ENCODE results near the gene ZNF22. TPM values are rescaled to one million over a fixed set of nuclear protein-coding genes. Genes with fewer than 3 reads are reported as not detected.

The ZNF22 gene
- total and polyA plus RNA-seq, 2 donors = 17.1 to 44.4 TPM

DNA sequence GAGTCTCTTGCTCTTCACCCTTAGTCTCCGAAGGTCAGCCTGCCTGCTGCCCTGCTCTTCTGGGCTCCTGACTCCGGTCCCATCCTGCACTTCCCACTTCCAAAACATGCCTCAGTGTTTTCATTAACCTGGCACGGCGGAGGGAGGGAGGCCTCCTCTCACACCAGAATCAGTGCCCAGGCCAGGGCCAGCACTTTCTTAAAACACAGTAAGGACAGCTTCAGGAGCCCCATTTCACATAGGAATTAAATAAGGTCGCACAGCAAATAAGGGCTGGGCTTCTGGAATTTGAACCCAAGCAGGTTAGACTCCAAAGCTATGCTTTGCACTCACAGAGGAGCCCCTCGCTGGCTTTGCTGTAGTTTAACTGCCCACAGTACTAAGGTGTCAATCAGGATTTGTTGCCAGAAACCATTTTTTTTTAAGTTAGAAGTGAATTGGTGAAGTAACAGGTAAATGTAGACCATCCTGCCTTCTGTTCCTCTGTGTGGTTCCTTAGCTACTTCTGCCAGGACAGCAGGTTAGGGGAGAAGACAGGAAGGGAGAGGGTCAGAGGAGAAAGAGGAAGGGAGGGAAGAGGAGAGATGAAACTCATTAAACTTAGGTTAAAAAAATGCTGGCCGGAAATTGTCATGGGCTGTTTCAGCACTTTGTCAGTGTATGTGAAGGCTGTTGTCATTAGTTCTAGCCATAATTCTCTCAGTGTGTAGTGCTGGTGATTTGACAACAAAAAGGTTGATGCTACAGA, 40.1 kb upstream of the ZNF22 start:
- Histone ChIP-seq H3K36me3 (ENCODE audit: insufficient read depth) (no peaks in the 10 kb centered on the region), H3K4me3 (ENCODE audit: low read depth, low read length) (peak overlapping the region; percentile 69), H3K27ac (ENCODE audit: low read depth) (no peak overlapping the region), H3K4me1 (ENCODE audit: insufficient read depth) (peaks cover 3% of the 10 kb centered on the region)
- DNase-seq (ENCODE audit: extremely low spot score) = no peak
- 82% methylated on average over 7 of the region's 7 CpGs for WGBS

DNA sequence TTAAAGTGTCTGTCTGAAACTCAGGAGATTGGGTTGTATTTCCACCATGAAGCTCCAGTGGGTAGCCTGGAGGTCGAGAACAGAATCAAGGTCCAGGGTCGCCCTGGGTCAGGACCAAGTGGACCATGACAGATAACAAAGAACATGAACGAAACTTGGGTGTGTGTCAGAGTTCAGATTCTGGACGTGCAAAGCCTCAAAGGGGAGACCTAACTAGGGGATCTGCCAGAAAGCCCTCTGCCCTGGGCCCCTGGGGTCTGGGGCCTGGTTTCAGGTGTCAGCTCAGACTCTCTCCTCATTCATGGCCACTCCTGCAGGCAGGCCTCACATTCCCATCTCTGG, 39.5 kb upstream of the ZNF22 start:
- no peak overlapping the region for H3K4me3 ChIP-seq (ENCODE audit: low read depth, low read length)
- no peak overlapping the region for H3K27ac ChIP-seq (ENCODE audit: low read depth)
- whole genome bisulfite sequencing = 66% methylated on average over 4 of the region's 4 CpGs
- H3K4me1 ChIP-seq (ENCODE audit: insufficient read depth) = peaks cover 3% of the 10 kb centered on the region
- H3K36me3 ChIP-seq (ENCODE audit: insufficient read depth) = no peaks in the 10 kb centered on the region
- no peak for DNase-seq (ENCODE audit: extremely low spot score)

DNA sequence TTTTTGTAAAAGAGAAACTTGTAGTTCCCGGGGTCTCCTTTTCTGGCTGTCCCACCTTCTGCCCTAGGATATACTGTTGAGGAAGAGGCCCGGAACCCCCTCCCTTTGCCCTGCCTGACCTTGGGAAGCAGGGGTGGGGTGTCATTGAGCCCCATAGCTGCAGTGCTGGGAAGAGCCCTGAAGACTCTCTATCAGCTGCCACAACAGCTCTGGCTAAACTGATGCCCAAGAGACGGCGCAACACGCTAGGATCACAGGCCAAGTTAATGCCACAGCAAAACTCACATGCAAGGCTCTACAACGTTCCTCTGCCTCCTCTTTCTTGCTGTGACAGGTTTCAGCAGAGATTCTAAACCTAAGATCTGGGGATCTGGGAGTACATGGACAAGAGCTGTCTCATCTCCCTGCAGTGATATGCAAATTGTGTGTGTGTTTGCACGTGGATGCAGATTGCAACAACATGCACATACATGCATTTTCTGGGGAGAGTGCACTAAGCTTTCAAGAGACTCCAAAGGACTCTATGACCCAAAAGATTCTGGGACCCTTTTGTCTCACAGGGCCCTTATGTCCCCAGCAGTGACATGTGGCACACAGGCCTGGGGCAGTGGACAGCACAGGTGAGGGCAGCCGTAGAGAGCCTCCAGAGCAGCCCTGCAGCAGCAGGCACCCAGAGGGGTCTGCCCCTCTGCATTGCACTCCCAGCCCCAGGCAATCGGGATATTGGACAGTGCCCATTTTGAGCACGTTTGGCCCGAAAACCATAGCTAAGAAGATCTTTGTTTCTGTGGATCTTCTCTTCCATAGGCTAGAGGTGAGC, 38.6 kb upstream of the ZNF22 start:
- H3K4me1 ChIP-seq (ENCODE audit: insufficient read depth) = peaks cover 3% of the 10 kb centered on the region
- DNase-seq (ENCODE audit: extremely low spot score) = no peak
- H3K27ac ChIP-seq (ENCODE audit: low read depth) = no peak overlapping the region
- H3K4me3 ChIP-seq (ENCODE audit: low read depth, low read length) = no peak overlapping the region
- 88% methylated on average over 11 of the region's 11 CpGs for WGBS
- no peaks in the 10 kb centered on the region for H3K36me3 ChIP-seq (ENCODE audit: insufficient read depth)

DNA sequence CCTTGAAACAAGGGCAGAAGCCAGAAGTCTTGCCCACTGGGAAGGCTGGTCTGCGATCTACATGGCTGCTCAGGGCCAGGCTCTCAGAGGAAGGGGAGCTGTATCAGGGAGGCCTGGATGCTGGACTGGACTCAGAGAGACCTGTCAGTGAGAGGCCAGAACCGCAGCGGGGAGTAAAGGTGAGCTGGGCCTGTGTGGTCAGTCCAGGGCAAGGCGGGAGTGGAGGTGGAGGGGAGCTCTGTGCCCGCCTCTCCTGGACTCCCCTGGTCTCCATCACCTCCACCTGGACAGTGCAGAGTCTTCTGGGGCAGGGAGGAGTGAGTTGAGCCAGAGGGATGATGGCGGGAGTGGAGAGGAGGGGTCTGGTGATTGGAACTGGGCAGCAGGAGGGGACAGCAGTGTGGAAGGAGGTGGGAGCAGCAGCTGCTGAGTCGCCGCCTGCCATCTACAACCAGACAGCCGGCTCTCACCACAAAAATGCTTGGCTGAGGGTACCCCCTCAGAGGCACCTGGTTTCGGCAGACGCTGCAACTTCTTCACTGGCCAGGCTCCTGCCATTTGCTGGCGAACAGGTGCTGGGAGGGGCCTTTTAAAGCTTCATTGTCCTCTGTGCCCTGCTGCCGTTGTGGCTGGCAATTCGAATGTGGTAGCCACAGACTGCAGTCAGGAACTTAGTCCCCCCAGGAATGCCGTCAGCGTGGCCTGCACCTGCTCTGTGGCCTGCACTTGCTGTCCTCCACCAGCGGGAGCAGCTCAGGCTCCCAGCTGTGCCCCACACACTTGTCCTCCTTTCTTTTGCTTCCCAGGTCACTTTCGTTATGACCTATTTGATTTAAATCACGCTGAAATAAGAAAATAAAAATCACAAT, 37.6 kb upstream of the ZNF22 start:
- no peak overlapping the region for H3K27ac ChIP-seq (ENCODE audit: low read depth)
- no peak overlapping the region for H3K4me3 ChIP-seq (ENCODE audit: low read depth, low read length)
- WGBS = 89% methylated on average over 19 of the region's 19 CpGs
- no peak for DNase-seq (ENCODE audit: extremely low spot score)
- H3K4me1 ChIP-seq (ENCODE audit: insufficient read depth) = peaks cover 3% of the 10 kb centered on the region
- no peaks in the 10 kb centered on the region for H3K36me3 ChIP-seq (ENCODE audit: insufficient read depth)

DNA sequence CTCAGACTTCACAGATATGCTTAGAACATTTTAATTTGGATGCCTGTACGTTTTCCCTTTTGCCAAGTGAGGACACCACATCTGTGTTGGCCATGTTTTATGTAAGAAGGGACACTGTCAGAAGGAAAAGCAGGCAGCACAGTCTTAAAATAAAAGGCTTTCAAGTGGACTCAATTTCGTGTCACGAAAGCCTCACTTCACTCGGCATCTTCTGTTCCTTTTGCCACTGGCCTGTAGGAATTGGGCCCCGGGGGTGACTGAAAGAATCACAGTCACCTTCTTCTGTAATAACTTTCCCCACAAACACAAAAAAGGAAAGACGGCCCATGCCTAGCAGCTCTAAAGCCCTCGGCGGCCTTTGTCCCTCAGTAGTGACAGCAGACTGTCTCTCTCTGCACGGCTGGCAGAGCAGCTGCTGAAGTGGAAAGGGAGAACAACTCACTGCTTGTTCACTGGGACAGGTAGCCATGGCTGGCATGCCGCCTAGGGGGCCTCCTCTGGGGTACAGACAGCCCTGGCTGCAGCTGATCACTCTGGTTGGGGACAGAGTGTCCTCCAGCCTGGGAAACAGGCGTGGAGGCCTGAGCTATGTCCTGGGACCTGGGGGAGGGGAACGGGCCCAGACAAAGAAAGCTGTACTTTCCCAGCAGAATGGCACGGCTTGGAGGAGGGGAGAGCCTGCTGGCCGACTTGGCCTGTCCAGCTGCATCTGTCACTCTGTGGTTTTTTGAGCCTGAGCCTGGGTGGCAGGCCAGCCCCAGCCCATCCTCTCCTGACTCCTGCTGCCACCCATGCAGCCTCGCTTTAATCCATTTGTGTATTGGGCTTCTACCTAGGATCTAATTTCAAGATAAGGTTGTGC, 36.7 kb upstream of the ZNF22 start:
- 57% methylated on average over 15 of the region's 15 CpGs for WGBS
- Histone ChIP-seq H3K4me3 (ENCODE audit: low read depth, low read length) (no peak overlapping the region), H3K4me1 (ENCODE audit: insufficient read depth) (peaks cover 2% of the 10 kb centered on the region), H3K27ac (ENCODE audit: low read depth) (no peak overlapping the region), H3K36me3 (ENCODE audit: insufficient read depth) (no peaks in the 10 kb centered on the region)
- DNase-seq (ENCODE audit: extremely low spot score) = no peak

DNA sequence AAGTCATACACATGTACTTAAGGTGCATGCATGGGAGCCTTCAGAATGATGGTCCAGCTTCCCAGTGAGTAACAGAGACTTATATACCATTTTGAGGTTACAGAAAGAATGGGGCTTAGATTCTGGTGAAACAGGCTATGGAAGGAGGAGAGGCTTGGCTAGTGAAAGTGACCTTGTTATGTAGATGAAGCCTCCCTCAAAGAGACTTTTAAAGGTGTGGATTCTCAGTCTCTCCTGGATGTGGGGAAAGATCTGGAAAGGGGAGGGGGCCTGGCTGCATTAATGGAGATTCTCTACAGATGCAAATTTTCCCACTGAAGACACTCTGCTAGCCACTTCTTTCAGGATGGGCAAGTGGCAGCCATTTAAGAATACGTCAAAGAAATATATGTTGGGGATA, 35.6 kb upstream of the ZNF22 start:
- Histone ChIP-seq H3K27ac (ENCODE audit: low read depth) (no peak overlapping the region), H3K36me3 (ENCODE audit: insufficient read depth) (no peaks in the 10 kb centered on the region), H3K4me1 (ENCODE audit: insufficient read depth) (no peaks in the 10 kb centered on the region), H3K4me3 (ENCODE audit: low read depth, low read length) (no peak overlapping the region)
- no peak for DNase-seq (ENCODE audit: extremely low spot score)
- WGBS = 95% methylated on average over 1 of the region's 1 CpG

DNA sequence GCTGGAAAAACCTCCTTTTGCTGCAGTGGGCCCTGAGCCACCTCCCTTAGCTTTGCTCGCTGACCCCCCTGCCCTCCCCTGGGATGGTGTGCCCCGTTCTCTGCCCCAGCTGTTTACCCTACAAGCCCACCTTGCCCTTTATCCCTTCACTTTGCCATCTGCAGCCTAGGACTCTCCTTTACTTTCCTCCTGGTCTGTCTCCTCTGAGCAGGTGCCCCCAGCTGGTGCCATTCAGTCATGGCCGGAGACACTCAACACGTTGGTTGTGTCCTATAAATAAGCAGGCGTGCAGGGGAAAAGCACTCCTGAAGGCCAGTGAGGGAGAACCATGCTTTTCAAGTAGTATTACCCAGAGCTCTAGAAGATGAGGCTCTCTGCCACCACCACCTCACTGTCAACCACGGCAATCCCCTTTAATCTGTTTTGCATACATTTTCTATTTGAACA, 35.0 kb upstream of the ZNF22 start:
- DNase-seq (ENCODE audit: extremely low spot score) = no peak
- Histone ChIP-seq H3K27ac (ENCODE audit: low read depth) (no peak overlapping the region), H3K4me3 (ENCODE audit: low read depth, low read length) (no peak overlapping the region), H3K4me1 (ENCODE audit: insufficient read depth) (no peaks in the 10 kb centered on the region), H3K36me3 (ENCODE audit: insufficient read depth) (no peaks in the 10 kb centered on the region)
- 90% methylated on average over 6 of the region's 6 CpGs for WGBS

DNA sequence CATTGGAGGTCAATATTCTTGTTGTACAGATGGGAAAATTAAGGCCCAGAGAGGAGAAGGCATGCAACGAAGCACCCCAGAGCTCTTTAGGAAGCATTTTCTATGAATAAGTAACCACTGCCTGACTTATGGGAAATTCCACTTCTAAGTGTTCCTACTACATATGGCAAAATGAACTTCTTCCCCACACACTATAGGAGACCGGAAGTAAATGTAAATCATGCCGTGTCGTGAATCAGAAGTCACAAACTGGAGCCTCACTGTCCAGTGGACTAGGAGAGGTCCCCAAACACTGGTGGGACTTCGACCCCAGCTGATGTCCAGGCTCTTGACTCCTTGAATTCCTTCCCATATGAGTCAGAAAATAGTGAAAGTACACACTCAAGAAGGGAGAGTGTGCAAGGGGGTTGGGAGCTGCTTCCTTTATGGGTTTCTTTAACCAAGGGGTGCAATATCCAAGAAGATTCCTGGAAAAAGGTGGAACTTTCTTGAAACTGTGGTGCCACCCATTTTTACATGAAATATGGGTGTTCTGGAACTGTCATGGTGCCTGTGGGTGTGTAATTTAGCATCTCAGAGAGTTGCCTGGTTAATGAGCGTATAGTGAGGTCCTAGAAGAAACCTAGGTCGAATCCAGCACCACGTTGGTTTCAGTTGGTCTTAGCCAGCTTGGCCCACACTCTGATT, 34.5 kb upstream of the ZNF22 start:
- Histone ChIP-seq H3K27ac (ENCODE audit: low read depth) (no peak overlapping the region), H3K4me1 (ENCODE audit: insufficient read depth) (no peaks in the 10 kb centered on the region), H3K36me3 (ENCODE audit: insufficient read depth) (no peaks in the 10 kb centered on the region), H3K4me3 (ENCODE audit: low read depth, low read length) (no peak overlapping the region)
- WGBS = 80% methylated on average over 8 of the region's 8 CpGs
- no peak for DNase-seq (ENCODE audit: extremely low spot score)

DNA sequence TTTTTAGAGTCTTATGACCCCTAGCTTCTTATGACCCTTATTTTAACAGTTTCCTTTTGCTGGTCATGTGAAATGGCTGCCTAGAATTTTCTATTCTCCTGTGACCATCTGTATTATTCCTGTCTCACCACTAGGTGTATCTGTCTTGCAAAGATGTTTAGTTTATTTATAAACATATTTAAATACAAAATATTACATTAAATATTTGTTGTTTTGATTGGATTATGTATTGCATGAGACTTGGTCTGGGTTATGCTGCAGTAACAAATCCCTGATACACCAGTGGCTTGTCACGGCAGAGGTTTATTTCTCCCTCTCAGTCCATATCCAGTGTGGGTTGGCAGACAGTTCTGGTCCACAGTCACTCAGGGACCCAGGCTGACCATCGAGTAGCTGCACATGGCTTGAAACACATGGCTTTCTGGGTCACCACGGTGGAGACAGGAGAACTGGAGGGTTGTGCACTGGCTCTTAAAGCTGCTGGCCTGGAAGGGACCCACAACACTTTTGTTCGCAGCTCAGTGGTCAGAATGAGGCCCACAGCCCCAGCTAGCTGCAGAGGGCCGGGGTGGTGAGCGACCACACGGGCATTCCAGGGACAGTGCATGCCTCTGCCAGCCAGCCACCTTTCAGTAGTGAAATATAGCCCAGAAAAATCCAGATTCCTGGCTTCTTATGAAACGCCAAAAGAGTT, 33.8 kb upstream of the ZNF22 start:
- 90% methylated on average over 8 of the region's 8 CpGs for WGBS
- Histone ChIP-seq H3K36me3 (ENCODE audit: insufficient read depth) (no peaks in the 10 kb centered on the region), H3K4me1 (ENCODE audit: insufficient read depth) (no peaks in the 10 kb centered on the region), H3K4me3 (ENCODE audit: low read depth, low read length) (no peak overlapping the region), H3K27ac (ENCODE audit: low read depth) (no peak overlapping the region)
- no peak for DNase-seq (ENCODE audit: extremely low spot score)

DNA sequence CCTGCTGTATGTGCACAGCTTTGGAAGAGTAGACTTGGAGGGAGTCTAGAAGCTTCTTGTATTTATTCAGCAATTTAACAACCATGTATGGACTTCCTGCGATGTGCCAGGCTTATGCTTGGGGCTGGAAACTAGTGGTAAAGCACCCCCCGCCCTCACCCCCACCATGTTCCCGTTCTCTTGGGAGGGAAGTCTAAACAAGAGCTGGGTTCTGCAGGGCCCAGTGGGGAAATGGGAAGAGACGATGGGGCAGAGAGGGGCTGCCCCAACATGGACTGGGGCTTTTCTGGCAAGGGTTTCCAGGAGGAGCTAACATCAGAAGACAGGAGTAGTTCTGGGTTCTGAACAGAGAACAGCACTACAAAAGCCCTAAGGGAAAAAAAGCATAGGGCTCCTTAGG, 33.1 kb upstream of the ZNF22 start:
- WGBS = 75% methylated on average over 4 of the region's 4 CpGs
- Histone ChIP-seq H3K36me3 (ENCODE audit: insufficient read depth) (no peaks in the 10 kb centered on the region), H3K4me1 (ENCODE audit: insufficient read depth) (no peaks in the 10 kb centered on the region), H3K27ac (ENCODE audit: low read depth) (no peak overlapping the region), H3K4me3 (ENCODE audit: low read depth, low read length) (no peak overlapping the region)
- DNase-seq (ENCODE audit: extremely low spot score) = no peak

DNA sequence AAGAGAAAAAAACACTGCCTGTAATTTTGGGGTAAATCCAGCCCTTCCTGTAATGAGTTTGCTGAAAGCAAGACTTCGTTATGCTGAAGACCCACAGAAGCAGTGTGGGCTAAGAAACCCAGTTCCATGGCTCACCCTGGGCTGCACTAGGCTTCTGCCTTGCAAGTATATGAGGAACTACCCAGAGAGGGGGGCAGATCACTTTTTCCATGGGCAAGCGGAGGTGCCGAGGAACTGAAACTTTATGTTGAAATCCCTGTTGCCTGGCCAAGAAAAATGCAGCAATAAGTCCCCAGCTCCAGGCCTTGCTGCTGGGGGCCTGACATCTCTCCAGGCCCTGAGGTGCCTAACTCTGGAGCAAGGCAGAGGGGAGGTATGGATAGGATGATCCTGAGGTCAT, 32.6 kb upstream of the ZNF22 start:
- no peak for DNase-seq (ENCODE audit: extremely low spot score)
- Histone ChIP-seq H3K36me3 (ENCODE audit: insufficient read depth) (no peaks in the 10 kb centered on the region), H3K4me3 (ENCODE audit: low read depth, low read length) (no peak overlapping the region), H3K27ac (ENCODE audit: low read depth) (no peak overlapping the region), H3K4me1 (ENCODE audit: insufficient read depth) (no peaks in the 10 kb centered on the region)
- WGBS = 55% methylated on average over 3 of the region's 3 CpGs
